GM20000 (cell line): Measurements from ENCODE around the gene DMWD.
A peak's percentile ranks its signal among the peaks of the same experiment; 100 is the strongest.

Experiments used
- DNase-seq: peaks from one replicate; pipeline ENCODE4 v3.0.0; 2012; ENCODE audit warnings: low spot score
- CTCF ChIP-seq: IDR thresholded peaks from 2 replicates; pipeline ENCODE4 v1.5.1; 2012; ENCODE audit warnings: mild to moderate bottlenecking, control low read depth; ENCODE audit errors: extremely low read depth, missing control alignments

Gene DMWD

GRCh38 chr19:45816236-45817009 is 23.8 kb upstream of the DMWD start:
- peak; percentile 42 for DNase-seq

GRCh38 chr19:45815481-45816216 is 23.0 kb upstream of the DMWD start:
- no peak for DNase-seq
- TF ChIP-seq CTCF = no peak

More at GRCh38 chr19:45816236-45817009, 23.8 kb upstream of the DMWD start:
- TF ChIP-seq CTCF = no peak

GRCh38 chr19:45814851-45815480 is 22.3 kb upstream of the DMWD start, which contains the start of gene RSPH6A:
TSS of gene RSPH6A (minus strand) at chr19:45815308. CDS start at chr19:45815176, 132 bp downstream.
- DNase-seq = no peak
- TF ChIP-seq CTCF = no peak

- no peak for DNase-seq
These were observed 21.6 kb upstream of the DMWD start for GRCh38 chr19:45814166-45814780.

GRCh38 chr19:45812297-45812696 is 19.7 kb upstream of the DMWD start:
- no peak for DNase-seq
- TF ChIP-seq CTCF = no peak

More at GRCh38 chr19:45814166-45814780, 21.6 kb upstream of the DMWD start:
- TF ChIP-seq CTCF = no peak

- no peak for TF ChIP-seq CTCF
- DNase-seq = no peak
These were observed 17.1 kb upstream of the DMWD start for GRCh38 chr19:45809643-45810159.
